Esophagus muscularis mucosa (tissue), 4 donors: ENCODE measurements around the gene MEIS1. TPM values are rescaled to one million over a fixed set of nuclear protein-coding genes. Genes with fewer than 3 reads are reported as not detected.
A peak's percentile ranks its signal among the peaks of the same experiment; 100 is the strongest.

ENCODE experiments used
- DNase-seq: peaks from one replicate; pipeline ENCODE4 v3.0.0-alpha.2; 2017; ENCODE audit errors: extremely low spot score
- H3K27ac ChIP-seq, 4 donors: fragments of 200-600 bp; sonication (generic); replicated peaks in 1 of 4; 1 replicate in 3 of 4; 2 replicates in 1 of 4; pipeline ENCODE4 v1.5.1; 2016 to 2019; ENCODE audit warnings: mild to moderate bottlenecking in 1 of 4
- H3K27me3 ChIP-seq, 4 donors: fragments of 200-600 bp; sonication (generic); one replicate each; pipeline versions ENCODE4 v1.5.1 to v1.6.0; 2016 to 2019
- H3K36me3 ChIP-seq, 4 donors: fragments of 200-600 bp; sonication (generic); one replicate each; pipeline ENCODE4 v1.5.1; 2016 to 2019
- H3K4me1 ChIP-seq, 4 donors: fragments of 200-600 bp; sonication (generic); one replicate each; pipeline ENCODE4 v1.5.1; 2016 to 2019
- H3K4me3 ChIP-seq, 4 donors: fragments of 200-600 bp; sonication (generic); 1 replicate in 2 of 4; 2 replicates in 2 of 4; pipeline ENCODE4 v1.5.1; 2016 to 2019; ENCODE audit warnings: mild to moderate bottlenecking in 4 of 4, moderate library complexity in 1 of 4
- H3K9me3 ChIP-seq, 4 donors: fragments of 200-600 bp; sonication (generic); 1 replicate in 3 of 4; 2 replicates in 1 of 4; pipeline ENCODE4 v1.5.1; 2016 to 2019
- CTCF ChIP-seq, 3 experiments: fragments of 200-600 bp in 2 of 3; fragments of 450-650 bp in 1 of 3; sonication (generic) in 2 of 3; IDR thresholded peaks; one replicate each; pipeline ENCODE4 v1.5.1; 2017 to 2019; ENCODE audit warnings: antibody characterized with exemption in 3 of 3, mild to moderate bottlenecking in 2 of 3, moderate library complexity in 1 of 3
- EP300 ChIP-seq: sonication (generic); formaldehyde crosslinking; IDR thresholded peaks from one replicate; pipeline ENCODE4 v1.6.1; 2017; ENCODE audit warnings: antibody characterized with exemption
- POLR2A ChIP-seq: fragments of 450-650 bp; IDR thresholded peaks from one replicate; pipeline ENCODE4 v1.6.1; 2017; ENCODE audit warnings: antibody characterized with exemption, moderate library complexity, mild to moderate bottlenecking, low read depth
- POLR2AphosphoS5 ChIP-seq, 2 donors: sonication (generic); formaldehyde crosslinking; IDR thresholded peaks; one replicate each; pipeline ENCODE4 v1.6.1; 2017; ENCODE audit warnings: antibody characterized with exemption in 2 of 2
- WGBS: methylation state at CpG from one replicate; pipeline ENCODE4 v1.1.5; 2018; 5-methylcytosine and 5-hydroxymethylcytosine counted together
- intact Hi-C: fragments of 100-400 bp; cut with DNase I; formaldehyde crosslinking; loops from one replicate; pipeline ENCODE4 v1.15.1; 2023
- total RNA-seq, 4 donors: library from RNA; depleted of rRNA; stranded (reverse); fragments of >200 nt; gene quantifications; one replicate each; pipeline versions ENCODE4 v1.1.0 to v1.2.1, GENCODE V29; 2016

MEIS1 gene
- total RNA-seq, 4 donors from 2014 or later = 89.8 to 166 (median 132) TPM

- no peaks in the 10 kb centered on the region for H3K9me3 ChIP-seq
- no peaks in the 10 kb centered on the region for H3K27me3 ChIP-seq
- 20% methylated on average over 38 of the region's 39 CpGs for whole genome bisulfite sequencing
- H3K27ac ChIP-seq = peak overlapping the region; percentile 86 to 98 (median 93)
- TF ChIP-seq CTCF (IDR thresholded peaks at IDR 0.05) (no peak), EP300 (no peak), POLR2A (no peak), POLR2AphosphoS5 (IDR thresholded peaks at IDR 0.05) (no peak)
- no peak for DNase-seq
- H3K4me3 ChIP-seq = peak overlapping the region; percentile 77 to 85 (median 80)
- H3K4me1 ChIP-seq = peaks cover 0 to 57% (median 47%) of the 10 kb centered on the region in 4 donors
- H3K36me3 ChIP-seq = no peaks in the 10 kb centered on the region
- intact Hi-C loops = loop anchor here (5.0 kb wide), 3 partner anchors 785 to 1415 kb away; no protein-coding TSS in a partner anchor
Observed at GRCh38 chr2:66431846-66432587, 2.9 kb upstream of the MEIS1 start.

GRCh38 chr2:66432801-66433694, 1.9 kb upstream of the MEIS1 start:
- TF ChIP-seq POLR2AphosphoS5 (IDR thresholded peaks at IDR 0.05) (peak; percentile 87 to 92), EP300 (no peak), CTCF (IDR thresholded peaks at IDR 0.05) (peak in 1 of 3 experiments; percentile 20)
- WGBS = under 1% methylated on average over 47 of the region's 51 CpGs
- intact Hi-C loops = loop anchor here (5.0 kb wide), 3 partner anchors 784 to 1414 kb away; no protein-coding TSS in a partner anchor

DNA sequence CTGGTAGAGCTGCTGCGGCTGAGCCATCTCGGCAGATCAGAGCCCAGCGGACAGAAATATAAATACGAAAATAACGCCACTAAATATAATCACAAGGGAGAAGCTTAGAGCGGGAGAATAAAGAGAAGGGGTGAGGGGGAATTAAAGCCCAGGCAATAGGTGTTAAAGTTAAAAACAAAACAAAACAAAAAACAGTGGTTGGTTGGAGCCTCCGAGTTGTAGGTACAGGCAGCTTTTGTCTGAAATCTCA, 1.3 kb upstream of the MEIS1 start:
- Histone ChIP-seq H3K27ac (peak overlapping the region; percentile 86 to 98 (median 93)), H3K27me3 (no peaks in the 10 kb centered on the region), H3K9me3 (no peaks in the 10 kb centered on the region), H3K4me3 (peak overlapping the region; percentile 77 to 85 (median 80)), H3K36me3 (no peaks in the 10 kb centered on the region), H3K4me1 (peaks cover 0 to 41% (median 35%) of the 10 kb centered on the region in 4 donors)
- intact Hi-C loops = loop anchor here (5.0 kb wide), 3 partner anchors 784 to 1414 kb away; no protein-coding TSS in a partner anchor
- WGBS = 0% methylated on average over 7 of the region's 7 CpGs
- no peak for TF ChIP-seq POLR2A
- TF ChIP-seq EP300 = no peak
- no peak for TF ChIP-seq POLR2AphosphoS5 (IDR thresholded peaks at IDR 0.05)
- no peak for TF ChIP-seq CTCF (IDR thresholded peaks at IDR 0.05)
- DNase-seq = no peak

More at GRCh38 chr2:66432801-66433694, 1.9 kb upstream of the MEIS1 start:
- Histone ChIP-seq H3K4me3 (peak overlapping the region; percentile 77 to 85 (median 80)), H3K9me3 (no peaks in the 10 kb centered on the region), H3K27me3 (no peaks in the 10 kb centered on the region), H3K4me1 (peaks cover 0 to 47% (median 39%) of the 10 kb centered on the region in 4 donors), H3K36me3 (no peaks in the 10 kb centered on the region), H3K27ac (peak overlapping the region; percentile 86 to 98 (median 93))
- no peak for DNase-seq

- peaks cover 0 to under 1% (median 0%) of the 10 kb centered on the region in 4 donors for H3K36me3 ChIP-seq
- no peak for DNase-seq
- H3K4me1 ChIP-seq = peaks cover 0 to 38% (median 30%) of the 10 kb centered on the region in 4 donors
- no peaks in the 10 kb centered on the region for H3K27me3 ChIP-seq
- H3K27ac ChIP-seq = peak overlapping the region; percentile 86 to 98 (median 93)
- TF ChIP-seq EP300 = no peak
- peak in 1 of 2 donors; percentile 40 for TF ChIP-seq POLR2AphosphoS5 (IDR thresholded peaks at IDR 0.05)
- H3K9me3 ChIP-seq = no peaks in the 10 kb centered on the region
- intact Hi-C loops = loop anchor here (5.0 kb wide), 3 partner anchors 783 to 1413 kb away; no protein-coding TSS in a partner anchor
- peak overlapping the region; percentile 77 to 85 (median 80) for H3K4me3 ChIP-seq
- WGBS = under 1% methylated on average over 49 of the region's 61 CpGs
Observed at GRCh38 chr2:66433945-66434678, 813 bp upstream of the MEIS1 start.
